GM21619 (cell line): ENCODE data around the gene SYNDIG1.

Source experiments
- ATAC-seq: cut with Tn5 transposase; IDR thresholded peaks from one replicate; pipeline ENCODE4 v1.9.1; 2021; ENCODE audit not compliant: unreplicated experiment

Gene SYNDIG1

DNA sequence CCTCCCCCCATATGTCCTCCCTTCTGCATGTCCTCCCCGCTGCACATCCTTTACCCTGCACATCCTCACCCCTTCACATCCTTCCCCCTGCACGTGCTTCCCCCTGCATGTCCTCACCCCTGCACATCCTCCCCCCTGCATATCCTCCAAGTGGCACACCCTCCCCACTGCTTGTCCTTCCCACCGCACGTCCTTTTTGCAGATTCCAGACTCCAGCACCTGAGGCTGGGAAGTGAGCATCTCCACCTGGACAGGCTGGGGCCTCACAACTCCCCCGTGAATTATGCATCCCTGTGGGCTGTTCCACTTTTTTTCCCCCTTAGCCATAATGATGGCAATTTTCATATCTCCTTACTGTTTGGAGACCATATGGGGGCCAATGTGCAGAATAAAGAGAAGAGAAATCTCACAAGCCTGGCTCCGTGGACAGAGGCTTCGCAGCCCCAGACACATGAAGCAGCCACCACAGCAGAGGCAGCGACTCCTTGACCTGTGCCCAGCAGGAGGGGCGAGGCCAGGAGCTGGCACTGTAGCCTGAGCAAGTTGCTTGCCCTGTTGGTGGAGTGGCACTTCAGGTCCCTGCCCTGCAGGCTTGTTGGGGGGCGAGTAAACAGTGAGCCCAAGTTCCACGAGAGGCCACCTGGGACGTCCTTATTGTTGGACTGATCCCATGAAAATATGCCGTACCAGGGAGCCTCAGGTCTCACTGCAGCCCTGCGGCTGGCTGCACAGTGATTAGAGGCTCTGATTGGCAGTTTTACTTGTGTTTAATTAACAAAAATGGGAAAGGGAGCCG, 113.1 kb downstream of the SYNDIG1 start:
- ATAC-seq = no peak

DNA sequence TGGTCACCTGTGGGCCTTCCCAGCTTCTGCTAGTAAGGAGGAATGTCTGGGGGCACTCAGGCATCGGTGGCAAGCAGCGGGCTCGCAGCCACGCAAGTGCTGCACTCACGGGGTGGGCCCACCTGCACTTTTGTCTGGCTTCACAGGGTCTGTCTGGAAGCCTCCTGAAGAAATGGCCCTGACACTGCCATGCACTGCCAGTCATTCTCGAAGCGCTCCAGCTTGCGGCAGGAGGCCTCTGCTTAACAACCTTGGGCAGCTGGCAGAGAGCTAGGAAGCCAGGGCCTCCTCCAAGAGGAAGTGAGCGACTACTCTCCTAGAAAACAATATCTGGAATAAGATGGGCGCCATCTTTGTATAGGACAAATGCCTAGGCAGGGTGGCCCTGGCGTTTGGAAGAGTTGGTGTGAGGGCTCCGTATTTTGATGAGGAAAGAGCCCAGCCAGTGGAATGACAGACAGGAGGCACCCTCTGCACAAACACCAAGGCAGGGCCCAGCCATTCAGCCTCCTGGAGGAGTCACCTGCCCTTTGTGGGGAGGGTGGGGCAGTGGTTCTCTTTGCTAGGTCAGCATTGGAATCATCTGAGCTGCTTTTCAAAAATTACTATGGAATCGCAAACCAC, 113.9 kb downstream of the SYNDIG1 start:
- no peak for ATAC-seq

DNA sequence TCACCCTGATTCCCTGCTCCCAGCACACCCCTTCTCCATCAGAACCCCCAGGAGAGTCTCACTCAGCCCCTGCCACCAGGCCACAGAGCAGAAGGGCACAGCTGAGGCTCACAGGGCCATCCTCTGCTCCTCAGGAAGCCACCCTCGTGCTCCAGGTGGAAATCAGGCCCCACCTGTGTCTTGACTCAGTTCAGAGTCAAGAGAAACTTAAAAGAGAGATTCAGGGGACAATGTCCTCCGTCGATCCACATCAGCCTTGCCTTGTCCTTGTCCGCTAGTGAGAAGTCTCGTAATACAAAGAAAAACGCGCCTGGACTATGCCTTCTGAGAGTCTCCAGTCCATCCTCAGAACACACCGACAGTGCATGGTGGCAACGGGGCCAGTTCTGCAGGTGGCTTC, 114.6 kb downstream of the SYNDIG1 start:
- ATAC-seq = no peak

DNA sequence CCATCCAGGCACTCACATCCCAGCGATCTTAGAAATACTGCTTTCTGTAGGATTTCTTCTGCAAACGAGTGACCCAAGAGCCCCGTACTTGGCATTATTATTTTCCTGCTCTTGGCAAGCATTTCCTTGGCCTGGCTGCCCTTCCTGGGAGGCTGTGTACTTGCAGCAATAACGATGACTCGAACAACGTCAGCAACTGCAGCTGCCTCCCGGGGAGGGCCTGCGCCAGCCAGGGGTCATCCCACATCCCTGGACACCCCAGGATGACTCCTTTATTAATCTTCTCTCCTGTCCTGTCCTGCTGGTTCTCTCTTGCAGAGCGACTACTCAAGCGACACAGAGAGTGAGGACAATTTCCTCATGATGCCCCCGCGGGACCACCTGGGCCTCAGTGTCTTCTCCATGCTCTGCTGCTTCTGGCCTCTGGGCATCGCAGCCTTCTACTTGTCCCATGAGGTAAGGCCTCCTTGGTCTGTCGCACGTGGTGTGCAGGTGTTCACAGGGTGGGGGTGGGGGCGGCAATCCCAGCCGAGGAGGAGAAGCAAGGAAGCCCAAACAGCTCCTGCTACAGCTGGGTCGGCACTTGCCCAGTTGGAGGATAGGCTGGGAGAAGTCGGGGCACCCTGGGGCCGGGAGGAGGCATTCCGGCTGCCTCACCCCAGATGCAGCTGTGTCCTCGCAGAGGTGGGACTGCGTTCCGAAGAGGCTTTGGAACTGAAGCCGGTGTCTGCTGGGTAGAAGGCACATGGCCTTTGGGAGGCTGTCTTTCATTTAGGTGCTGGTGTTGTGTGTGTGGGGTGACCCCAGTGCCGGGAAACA, 115.3 kb downstream of the SYNDIG1 start:
- ATAC-seq = no peak

DNA sequence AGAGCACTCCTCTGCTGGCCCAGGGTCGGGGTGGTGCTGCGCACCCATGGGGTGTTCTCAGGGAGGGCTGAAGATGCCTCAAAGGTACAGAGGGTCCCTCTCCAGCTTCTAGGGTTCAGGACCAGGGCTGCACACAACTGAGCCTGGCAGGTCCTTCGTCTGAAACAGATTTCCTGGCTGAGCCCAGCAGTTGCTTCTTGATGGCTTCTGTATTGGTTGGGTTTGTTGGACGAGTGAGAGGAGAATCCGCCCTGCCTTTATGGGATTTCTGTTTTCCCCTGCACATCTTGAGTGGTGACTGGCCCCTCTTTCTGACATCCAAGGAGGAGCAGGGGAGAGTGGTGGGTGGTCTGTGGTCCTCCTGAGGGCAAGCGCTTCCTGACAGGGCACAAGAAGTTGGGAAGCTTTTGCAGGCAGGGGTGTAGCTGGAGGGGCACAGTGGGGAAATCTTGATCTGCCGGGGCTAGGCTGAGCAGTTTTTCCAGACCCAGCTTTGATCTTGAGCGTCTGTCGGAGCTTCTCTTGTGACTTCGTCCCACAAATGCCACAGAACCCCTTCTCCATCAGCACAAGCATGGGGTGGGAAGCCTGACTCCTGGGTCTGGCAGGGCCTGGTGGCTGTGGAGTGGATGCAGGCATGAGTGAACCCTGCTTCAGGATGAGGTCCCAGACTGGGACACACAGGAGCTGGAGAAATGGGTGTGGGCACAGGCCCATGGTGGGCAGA, 116.5 kb downstream of the SYNDIG1 start:
- ATAC-seq = no peak

DNA sequence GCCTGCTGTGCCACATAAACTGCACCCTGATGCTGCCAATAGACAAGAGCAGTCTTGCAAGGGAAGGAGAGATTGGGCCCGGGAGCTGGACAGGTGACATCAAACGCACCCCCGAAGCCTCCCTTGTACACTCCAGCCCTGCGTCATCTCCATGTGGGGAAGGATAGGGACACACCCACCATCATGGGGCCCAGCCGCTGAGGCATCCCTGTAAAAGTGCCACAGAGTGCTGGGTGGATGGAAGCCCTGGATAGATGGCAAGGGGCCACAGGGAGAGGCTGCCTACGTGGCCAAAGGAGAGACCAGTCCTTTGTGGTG, 117.1 kb downstream of the SYNDIG1 start:
- ATAC-seq = no peak

DNA sequence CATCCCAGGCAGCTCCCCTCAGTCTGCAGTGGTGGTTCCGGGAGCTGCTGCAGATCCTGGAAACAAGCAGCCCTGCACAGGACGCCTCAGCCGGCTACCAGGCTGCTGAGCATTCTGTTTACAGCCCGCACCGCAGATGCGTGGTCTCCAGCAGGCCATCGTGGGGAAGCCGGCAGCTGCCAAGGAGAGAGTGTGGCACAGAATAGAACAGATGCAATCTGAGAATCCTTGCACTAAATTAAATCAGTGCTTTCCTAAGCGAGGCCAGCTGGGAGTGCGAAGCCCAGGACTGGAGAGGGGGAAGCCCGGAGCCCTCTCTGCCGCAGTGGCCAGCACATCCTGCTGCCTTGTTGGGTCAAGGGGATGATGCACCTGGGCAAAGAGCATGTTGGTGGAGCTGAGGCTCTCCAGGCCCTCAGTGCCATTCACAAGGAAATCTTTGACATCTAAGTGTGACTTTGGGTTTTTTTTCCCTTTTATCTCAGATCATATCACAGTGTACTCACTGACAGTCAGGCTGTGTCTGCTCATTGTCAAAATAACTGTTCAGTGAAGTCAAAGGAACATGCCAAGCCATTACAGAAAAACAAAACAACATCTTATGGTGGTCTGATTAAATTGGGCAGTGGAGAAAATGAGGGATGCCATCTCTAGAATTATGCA, 118.1 kb downstream of the SYNDIG1 start:
- no peak for ATAC-seq

DNA sequence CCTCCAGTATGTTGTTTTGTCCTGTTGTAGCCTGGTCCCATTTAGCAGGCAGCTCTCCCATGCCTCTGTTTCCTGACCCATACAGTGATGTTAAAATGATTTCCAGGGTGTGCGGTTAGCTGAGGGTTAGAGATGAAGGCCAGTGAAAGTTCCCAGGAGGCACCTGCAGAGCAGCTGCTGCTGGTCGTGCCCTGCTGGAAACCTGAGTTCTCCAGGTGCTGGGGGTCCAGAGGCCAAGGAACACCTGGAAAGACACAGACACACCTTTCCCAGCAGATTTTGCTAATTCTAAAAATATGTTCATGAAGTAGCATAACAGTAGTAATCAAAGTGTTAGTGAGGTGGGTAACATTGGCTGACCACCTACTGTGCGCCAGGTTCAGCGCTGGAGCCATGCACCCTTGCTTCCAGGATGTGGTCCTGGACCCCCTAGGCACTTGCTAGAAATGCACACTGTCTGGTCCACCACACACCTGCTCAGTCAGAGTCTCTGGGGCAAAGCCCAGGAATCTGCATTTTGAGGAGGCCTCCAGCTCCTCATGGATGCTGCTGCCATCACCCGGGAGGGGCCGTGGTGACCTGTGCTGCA, 118.7 kb downstream of the SYNDIG1 start:
- ATAC-seq = no peak

DNA sequence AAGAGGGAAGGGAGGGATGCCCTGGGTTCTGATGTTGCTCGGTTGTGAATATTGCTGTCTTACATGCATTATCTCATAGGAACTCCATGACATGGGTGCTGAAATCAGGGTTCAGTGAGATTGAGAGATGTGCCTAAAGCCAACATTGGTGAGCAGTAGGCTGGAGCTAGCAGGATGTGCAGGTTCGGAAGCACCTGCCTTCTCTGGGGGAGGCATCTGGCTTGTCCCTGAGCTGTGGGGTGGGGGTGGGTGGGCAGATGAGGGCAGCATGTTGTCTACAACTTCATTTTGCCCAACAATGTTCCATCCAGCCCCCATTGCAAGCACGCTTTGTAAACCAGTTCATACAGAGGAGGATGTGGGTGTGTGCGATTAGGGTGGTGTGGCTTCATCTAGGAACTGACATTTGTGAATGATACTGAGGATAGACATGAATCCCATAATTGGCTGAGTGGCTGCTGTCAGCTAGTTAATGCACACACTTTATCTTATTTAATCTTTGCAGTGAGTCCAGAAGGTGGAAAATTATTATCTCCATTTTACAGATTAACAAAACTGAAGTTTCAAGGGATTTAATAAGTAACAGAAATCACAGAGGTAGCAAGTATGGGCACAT, 119.4 kb downstream of the SYNDIG1 start:
- no peak for ATAC-seq

DNA sequence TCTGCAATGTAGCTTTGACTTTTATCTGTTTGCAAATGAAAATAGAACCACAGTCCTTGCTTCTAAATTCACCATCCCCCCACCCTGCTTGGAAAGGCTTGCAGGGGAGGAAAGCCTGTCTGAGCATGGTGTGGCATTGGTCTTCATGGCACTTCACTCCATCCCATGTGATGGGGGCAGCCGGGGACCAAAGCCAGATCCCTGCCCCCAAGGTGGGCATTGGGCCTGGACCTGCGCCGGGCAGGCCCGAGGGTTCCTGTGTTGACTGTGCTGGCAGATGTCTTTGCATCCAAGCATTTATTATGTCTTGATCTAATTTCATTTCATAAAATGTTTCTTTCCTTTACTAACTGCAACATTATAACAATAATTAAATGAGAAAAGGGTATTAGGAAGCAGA, 120.0 kb downstream of the SYNDIG1 start:
- no peak for ATAC-seq

DNA sequence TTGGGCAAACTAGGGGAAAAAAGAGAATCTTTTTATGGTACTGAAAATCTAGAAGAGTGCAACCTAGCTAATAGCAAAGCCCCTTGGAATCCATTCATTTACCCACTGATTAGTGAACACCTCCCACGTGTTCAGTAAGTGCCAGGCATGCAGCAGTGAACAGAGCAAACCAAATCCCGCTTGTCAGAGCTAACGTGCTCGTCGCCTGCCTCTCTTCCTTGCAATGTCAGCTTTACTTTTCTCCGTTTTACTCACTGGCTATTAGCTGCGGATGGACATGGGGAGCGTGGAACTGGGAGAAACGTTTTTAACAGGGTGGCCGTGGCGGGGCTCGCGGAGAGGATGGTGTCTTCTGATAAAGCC, 120.4 kb downstream of the SYNDIG1 start:
- no peak for ATAC-seq

DNA sequence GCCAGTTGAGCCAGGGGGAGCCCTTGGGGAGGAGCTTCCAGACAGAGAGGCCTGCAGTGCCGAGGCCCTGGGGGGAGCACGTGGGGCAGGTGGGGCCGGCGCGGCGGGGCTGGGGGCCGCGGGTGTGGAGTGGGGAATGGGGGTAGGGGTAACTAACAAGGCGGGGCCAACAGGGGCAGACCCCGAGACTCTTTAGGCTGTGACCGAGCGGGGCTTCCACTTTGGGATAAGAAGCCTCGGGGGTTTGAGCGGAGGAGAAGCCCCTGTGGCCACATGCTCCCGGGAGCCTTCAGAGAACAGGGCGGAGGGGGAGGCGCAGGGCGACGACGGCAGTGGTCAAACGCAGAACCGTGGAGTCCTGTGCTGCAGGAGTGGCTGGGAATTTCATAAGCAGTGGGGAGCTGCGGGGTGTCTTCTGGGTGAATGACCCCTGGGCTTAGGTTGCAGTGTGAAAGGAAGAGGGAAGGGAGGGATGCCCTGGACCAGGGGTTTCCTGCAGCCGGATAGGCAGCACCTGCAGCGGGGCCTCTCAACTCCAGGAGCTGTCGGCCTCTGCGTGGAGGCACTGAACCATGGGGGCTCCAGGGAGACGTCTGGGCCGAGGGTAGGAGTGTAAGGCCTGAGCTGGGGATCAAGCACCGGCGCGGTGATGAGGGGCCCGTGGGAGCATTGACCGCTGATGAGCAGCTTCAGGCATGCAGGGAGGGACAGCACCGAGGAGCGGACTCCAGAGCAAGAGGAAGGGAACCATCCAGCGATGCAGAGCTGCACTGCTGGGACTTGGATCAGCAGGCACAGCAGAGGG, 121.0 kb downstream of the SYNDIG1 start:
- no peak for ATAC-seq

DNA sequence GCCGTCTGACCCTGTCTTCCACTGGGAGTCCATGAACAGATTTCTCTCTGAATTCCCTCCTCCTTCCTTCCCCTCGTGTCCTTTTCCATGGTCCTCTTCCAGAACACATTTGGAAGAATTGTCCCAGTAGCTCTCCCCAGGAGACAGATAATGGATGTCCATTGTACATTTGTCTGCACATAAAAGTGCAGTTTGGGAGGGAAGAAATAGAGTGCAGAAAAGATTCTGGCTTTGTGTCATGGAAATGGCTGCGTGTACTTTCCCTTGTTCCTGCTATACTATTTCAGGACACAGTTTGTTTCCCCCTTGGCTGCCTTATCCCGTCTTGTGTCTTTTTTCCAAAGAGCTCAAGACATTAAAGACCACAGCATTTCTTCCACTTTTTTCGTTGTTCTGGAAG, 127.6 kb downstream of the SYNDIG1 start:
- no peak for ATAC-seq

DNA sequence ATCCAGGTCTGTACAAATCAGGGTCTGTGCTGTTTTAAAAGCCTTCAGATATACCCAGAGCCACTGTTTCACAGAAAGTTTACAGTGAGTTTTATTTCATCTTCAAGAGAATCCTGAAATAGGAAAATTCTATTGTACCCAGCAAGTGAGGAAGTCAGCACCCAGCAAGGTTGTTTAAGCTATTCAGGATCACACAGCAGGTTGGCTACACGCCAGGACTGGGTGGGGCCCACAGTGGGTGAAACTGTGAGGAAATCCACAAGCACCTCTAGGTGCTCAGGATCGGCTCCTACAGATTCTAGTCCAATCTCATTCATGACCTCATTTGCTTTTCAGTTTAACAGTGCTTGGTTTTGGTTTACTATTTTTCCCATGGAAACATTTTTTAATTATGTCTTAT, 128.9 kb downstream of the SYNDIG1 start:
- no peak for ATAC-seq

DNA sequence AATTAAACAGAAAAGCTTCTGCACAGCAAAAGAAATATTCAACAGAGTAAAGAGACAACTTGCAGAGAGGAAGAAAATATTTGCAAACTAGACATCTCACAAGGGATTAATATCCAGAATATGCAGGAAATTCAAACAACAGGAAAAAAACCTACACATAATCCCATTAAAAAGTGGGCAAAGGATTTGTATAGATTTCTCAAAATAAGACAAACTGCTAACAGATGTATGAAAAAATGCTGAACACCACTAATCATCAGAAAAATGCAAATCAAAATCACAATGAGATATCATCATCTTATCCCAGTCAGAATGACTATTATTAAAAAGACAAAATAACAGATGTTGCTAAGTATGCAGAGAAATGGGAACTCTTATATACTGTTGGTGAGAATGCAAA, 129.6 kb downstream of the SYNDIG1 start:
- no peak for ATAC-seq

DNA sequence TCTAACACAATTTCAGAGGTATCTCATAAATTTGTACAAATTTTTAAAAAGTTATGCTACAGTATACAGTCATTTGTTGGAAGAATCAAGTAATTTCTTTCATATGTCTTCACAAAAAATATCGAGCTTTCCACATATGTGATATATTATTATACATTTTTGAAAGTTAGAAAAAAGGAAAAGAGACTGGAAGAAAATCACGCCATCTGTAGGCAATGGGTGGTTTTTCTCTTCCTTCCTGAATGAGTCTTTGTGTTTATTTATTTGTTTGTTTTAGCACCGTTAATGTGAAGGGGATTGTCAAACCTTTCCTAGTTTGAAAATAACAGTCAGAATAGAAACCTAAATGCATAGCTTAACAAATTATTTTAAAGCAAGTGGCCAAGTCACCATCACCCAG, 130.6 kb downstream of the SYNDIG1 start:
- ATAC-seq = no peak

DNA sequence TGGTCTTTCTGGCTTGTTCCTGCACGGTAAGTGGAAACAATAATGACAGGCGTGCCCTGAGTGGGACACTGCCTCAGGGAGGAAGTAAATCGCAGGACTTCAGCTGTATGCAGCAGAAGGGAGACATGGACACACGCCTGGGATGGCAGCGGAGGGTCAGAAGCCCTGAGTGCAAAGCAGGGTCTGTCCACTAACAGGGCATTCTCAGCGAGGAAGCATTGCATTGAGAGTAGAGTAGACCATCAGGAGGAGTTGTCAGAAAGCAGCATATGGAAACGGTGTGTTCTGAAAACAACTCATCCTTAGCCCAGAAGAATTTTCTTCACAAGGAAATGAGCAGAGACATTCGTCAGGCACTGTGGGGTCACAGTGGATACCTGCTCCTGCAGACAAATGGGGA, 134.0 kb downstream of the SYNDIG1 start:
- ATAC-seq = no peak

DNA sequence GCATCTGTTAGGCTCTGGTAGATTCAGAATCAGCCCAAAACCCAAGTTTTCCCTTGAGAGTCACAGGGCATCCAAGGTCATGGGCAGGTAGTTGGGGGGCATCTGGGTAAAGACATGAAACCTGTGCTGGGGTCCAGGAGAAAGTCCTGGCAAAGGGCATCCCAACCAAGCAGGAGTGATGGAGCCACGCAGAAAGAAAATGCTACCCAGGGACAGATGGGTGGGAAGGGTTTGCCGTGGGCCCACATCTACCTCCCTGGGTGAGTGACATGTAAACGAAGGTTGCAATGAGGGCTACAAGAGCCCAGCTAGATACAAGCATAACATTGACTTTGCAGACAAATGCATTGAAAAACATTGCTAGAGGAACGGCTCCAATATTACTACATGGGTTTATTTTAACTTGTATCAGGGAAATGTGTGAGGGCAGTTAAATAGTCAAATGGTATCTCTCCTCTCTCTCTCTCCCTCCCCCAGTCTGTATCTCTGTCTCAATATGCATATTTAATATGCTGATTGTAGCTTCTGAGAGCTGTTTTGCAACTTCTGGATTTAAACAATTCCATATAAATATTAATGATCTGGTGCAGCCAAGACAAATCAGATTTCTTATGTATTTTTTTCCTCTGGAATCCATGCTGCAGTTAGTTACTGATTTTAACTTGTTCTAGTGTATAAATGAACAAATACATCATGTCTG, 135.7 kb downstream of the SYNDIG1 start:
- ATAC-seq = no peak

DNA sequence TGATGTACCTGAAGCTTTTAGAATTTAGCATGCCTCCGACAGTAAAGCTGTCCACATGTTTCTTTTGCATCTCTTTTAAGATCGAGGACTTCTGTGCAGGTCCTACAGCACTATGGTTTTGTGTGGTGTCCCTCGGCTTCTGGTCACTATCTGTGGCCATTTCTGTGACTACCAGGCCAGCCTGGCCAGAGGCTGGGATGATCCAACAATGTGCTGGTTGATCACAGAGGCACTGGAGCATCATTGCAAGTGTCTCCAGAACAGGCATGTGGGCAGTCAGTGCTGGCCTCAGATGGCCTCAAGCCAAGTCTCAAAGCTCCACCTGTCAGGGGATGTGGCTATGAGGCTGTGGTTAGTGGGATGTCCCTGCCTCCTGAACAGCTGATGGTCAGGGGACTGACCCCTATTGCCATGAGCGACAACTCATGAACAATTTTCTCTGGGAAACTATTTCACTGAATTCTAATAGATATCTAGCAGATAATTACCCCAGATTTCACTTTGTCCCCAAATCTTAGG, 136.6 kb downstream of the SYNDIG1 start:
- no peak for ATAC-seq
